Liver (tissue), 3 donors: Measurements from ENCODE around the gene AFAP1.

Source experiments
- EGR1 ChIP-seq, 2 donors: IDR thresholded peaks; 2 replicates each; pipeline ENCODE4 v1.6.1; 2016 to 2018; ENCODE audit warnings: antibody characterized with exemption in 2 of 2, low read depth in 2 of 2
- FOXA1 ChIP-seq: IDR thresholded peaks from 2 replicates; pipeline ENCODE4 v1.6.1; 2016; ENCODE audit warnings: antibody characterized with exemption
- FOXA2 ChIP-seq: IDR thresholded peaks from 2 replicates; pipeline ENCODE4 v1.6.1; 2016; ENCODE audit warnings: antibody characterized with exemption
- HNF4G ChIP-seq: IDR thresholded peaks from 2 replicates; pipeline ENCODE4 v1.6.1; 2016; ENCODE audit warnings: antibody characterized with exemption
- JUND ChIP-seq, 2 donors: IDR thresholded peaks; 2 replicates each; pipeline ENCODE4 v1.6.1; 2016; ENCODE audit warnings: antibody characterized with exemption in 2 of 2
- NR2F2 ChIP-seq: IDR thresholded peaks from 2 replicates; pipeline ENCODE4 v1.6.1; 2016; ENCODE audit warnings: antibody characterized with exemption
- RAD21 ChIP-seq, 2 donors: IDR thresholded peaks; 2 replicates each; pipeline ENCODE4 v1.6.1; 2016; ENCODE audit warnings: antibody characterized with exemption in 2 of 2, mild to moderate bottlenecking in 2 of 2
- SP1 ChIP-seq: IDR thresholded peaks from 2 replicates; pipeline ENCODE4 v1.6.1; 2018; ENCODE audit warnings: antibody characterized with exemption, mild to moderate bottlenecking
- TAF1 ChIP-seq: conservative IDR thresholded peaks from 2 replicates; pipeline ENCODE4 v1.6.1; 2016; ENCODE audit warnings: antibody characterized with exemption, mild to moderate bottlenecking
- YY1 ChIP-seq: IDR thresholded peaks from 2 replicates; pipeline ENCODE4 v1.6.1; 2016; ENCODE audit warnings: antibody characterized with exemption, mild to moderate bottlenecking
- TF ChIP-seq, protein P1 (sequence below): fragments of 150-350 bp; IDR thresholded peaks from 2 replicates; pipeline ENCODE4 v1.5.1; 2017; ENCODE audit warnings: improper control_type of control experiment, low read depth, low read length; ENCODE audit not compliant: missing input control
- TF ChIP-seq, protein P2 (sequence below): IDR thresholded peaks from 2 replicates; pipeline ENCODE4 v1.6.1; 2016; ENCODE audit warnings: antibody characterized with exemption
- TF ChIP-seq, protein P3 (sequence below): IDR thresholded peaks from 2 replicates; pipeline ENCODE4 v1.6.1; 2016; ENCODE audit warnings: antibody characterized with exemption
- TF ChIP-seq, protein P4 (sequence below): IDR thresholded peaks from 2 replicates; pipeline ENCODE4 v1.6.1; 2016; ENCODE audit warnings: antibody characterized with exemption, mild to moderate bottlenecking
- donor health status: healthy.
- donor health status: healthy.

DNA sequence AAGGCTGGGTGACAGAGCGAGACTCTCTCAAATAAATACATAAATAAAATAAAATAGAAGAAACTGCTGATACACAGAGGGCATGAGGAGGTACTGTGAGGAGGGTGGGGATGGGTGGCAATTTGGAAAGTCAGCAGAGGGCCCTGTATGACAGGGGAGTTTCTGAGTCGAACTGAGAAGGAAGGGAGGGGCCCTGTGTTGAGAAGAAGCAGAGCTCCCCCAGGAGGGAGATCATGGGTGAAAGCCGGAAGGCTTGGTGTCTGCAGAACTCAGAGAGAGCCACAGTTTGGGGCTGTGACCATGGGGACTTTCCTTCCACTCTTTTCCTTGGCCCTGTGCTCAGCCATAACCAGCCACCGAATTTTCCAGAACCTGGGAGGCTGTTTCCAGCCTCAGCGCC is 24.8 kb upstream of the AFAP1 start:
- TF ChIP-seq, protein P1, sequence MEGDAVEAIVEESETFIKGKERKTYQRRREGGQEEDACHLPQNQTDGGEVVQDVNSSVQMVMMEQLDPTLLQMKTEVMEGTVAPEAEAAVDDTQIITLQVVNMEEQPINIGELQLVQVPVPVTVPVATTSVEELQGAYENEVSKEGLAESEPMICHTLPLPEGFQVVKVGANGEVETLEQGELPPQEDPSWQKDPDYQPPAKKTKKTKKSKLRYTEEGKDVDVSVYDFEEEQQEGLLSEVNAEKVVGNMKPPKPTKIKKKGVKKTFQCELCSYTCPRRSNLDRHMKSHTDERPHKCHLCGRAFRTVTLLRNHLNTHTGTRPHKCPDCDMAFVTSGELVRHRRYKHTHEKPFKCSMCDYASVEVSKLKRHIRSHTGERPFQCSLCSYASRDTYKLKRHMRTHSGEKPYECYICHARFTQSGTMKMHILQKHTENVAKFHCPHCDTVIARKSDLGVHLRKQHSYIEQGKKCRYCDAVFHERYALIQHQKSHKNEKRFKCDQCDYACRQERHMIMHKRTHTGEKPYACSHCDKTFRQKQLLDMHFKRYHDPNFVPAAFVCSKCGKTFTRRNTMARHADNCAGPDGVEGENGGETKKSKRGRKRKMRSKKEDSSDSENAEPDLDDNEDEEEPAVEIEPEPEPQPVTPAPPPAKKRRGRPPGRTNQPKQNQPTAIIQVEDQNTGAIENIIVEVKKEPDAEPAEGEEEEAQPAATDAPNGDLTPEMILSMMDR = no peak
- TF ChIP-seq, protein P2, sequence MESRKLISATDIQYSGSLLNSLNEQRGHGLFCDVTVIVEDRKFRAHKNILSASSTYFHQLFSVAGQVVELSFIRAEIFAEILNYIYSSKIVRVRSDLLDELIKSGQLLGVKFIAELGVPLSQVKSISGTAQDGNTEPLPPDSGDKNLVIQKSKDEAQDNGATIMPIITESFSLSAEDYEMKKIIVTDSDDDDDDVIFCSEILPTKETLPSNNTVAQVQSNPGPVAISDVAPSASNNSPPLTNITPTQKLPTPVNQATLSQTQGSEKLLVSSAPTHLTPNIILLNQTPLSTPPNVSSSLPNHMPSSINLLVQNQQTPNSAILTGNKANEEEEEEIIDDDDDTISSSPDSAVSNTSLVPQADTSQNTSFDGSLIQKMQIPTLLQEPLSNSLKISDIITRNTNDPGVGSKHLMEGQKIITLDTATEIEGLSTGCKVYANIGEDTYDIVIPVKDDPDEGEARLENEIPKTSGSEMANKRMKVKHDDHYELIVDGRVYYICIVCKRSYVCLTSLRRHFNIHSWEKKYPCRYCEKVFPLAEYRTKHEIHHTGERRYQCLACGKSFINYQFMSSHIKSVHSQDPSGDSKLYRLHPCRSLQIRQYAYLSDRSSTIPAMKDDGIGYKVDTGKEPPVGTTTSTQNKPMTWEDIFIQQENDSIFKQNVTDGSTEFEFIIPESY = no peak
- no peak for TF ChIP-seq FOXA1
- no peak for TF ChIP-seq EGR1 (IDR thresholded peaks at IDR 0.05; ENCODE audit: low read depth in 2 of 2)
- TF ChIP-seq RAD21 (IDR thresholded peaks at IDR 0.05) = no peak
- no peak for TF ChIP-seq SP1
- no peak for TF ChIP-seq TAF1
- no peak for TF ChIP-seq YY1
- no peak for TF ChIP-seq JUND (IDR thresholded peaks at IDR 0.05)
- TF ChIP-seq, protein P3, sequence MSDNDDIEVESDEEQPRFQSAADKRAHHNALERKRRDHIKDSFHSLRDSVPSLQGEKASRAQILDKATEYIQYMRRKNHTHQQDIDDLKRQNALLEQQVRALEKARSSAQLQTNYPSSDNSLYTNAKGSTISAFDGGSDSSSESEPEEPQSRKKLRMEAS = no peak
- TF ChIP-seq HNF4G = no peak
- TF ChIP-seq FOXA2 = no peak
- TF ChIP-seq, protein P4, sequence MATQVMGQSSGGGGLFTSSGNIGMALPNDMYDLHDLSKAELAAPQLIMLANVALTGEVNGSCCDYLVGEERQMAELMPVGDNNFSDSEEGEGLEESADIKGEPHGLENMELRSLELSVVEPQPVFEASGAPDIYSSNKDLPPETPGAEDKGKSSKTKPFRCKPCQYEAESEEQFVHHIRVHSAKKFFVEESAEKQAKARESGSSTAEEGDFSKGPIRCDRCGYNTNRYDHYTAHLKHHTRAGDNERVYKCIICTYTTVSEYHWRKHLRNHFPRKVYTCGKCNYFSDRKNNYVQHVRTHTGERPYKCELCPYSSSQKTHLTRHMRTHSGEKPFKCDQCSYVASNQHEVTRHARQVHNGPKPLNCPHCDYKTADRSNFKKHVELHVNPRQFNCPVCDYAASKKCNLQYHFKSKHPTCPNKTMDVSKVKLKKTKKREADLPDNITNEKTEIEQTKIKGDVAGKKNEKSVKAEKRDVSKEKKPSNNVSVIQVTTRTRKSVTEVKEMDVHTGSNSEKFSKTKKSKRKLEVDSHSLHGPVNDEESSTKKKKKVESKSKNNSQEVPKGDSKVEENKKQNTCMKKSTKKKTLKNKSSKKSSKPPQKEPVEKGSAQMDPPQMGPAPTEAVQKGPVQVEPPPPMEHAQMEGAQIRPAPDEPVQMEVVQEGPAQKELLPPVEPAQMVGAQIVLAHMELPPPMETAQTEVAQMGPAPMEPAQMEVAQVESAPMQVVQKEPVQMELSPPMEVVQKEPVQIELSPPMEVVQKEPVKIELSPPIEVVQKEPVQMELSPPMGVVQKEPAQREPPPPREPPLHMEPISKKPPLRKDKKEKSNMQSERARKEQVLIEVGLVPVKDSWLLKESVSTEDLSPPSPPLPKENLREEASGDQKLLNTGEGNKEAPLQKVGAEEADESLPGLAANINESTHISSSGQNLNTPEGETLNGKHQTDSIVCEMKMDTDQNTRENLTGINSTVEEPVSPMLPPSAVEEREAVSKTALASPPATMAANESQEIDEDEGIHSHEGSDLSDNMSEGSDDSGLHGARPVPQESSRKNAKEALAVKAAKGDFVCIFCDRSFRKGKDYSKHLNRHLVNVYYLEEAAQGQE = no peak
- no peak for TF ChIP-seq NR2F2
